ENCODE measurements around the gene ATP2A1. TPM values are rescaled to one million over a fixed set of nuclear protein-coding genes. Genes with fewer than 3 reads are reported as not detected.

ATP2A1 gene
- total and polyA plus RNA-seq, 2 of the 13 experiments (the other 11 are each of a cell fraction or from before 2014, with no cell fraction given), result 3.2 to 12.5 TPM

- peak; percentile 85; the same call in 1 of the 2 replicates for TF ChIP-seq ESRRA (CRISPR knock-in tag; IDR thresholded peaks at IDR 0.05; ENCODE audit: low read depth)
- TF ChIP-seq XBP1 (CRISPR knock-in tag; IDR thresholded peaks at IDR 0.05), result no peak
- no peak for TF ChIP-seq ZNF383 (CRISPR knock-in tag; IDR thresholded peaks at IDR 0.05; ENCODE audit: borderline replicate concordance)
- TF ChIP-seq ZBTB44 (CRISPR knock-in tag; IDR thresholded peaks at IDR 0.05), result no peak; the same call in 1 of the 2 replicates
- peak; percentile 47; the same call in 1 of the 2 replicates for TF ChIP-seq E2F1 (CRISPR knock-in tag; IDR thresholded peaks at IDR 0.05)
- TF ChIP-seq SRY (CRISPR knock-in tag; IDR thresholded peaks at IDR 0.05), result peak; percentile 55
- TF ChIP-seq ZMYM3 (CRISPR knock-in tag; IDR thresholded peaks at IDR 0.05), result 0 out of 2 replicates have a peak, but pooled peaks have one; percentile 43
- TF ChIP-seq NR1H2 (CRISPR knock-in tag; IDR thresholded peaks at IDR 0.05; ENCODE audit: borderline replicate concordance, low read depth), result no peak
- TF ChIP-seq ZMYM2 (CRISPR knock-in tag; IDR thresholded peaks at IDR 0.05), result no peak
- no peak; the same call in 1 of the 2 replicates for TF ChIP-seq GZF1 (CRISPR knock-in tag; IDR thresholded peaks at IDR 0.05)
- no peak for TF ChIP-seq ZNF280D (CRISPR knock-in tag; IDR thresholded peaks at IDR 0.05)
- TF ChIP-seq YEATS4 (CRISPR knock-in tag; IDR thresholded peaks at IDR 0.05; ENCODE audit: borderline replicate concordance), result no peak
- TF ChIP-seq REXO4 (CRISPR knock-in tag; IDR thresholded peaks at IDR 0.05; ENCODE audit: borderline replicate concordance), result no peak
- TF ChIP-seq NKX3-1 (CRISPR knock-in tag; IDR thresholded peaks at IDR 0.05), result no peak
- TF ChIP-seq MTF1 (CRISPR knock-in tag; IDR thresholded peaks at IDR 0.05), result no peak
- 0 out of 2 replicates have a peak, but pooled peaks have one; percentile 17 for TF ChIP-seq TFE3 (CRISPR knock-in tag; IDR thresholded peaks at IDR 0.05)
- no peak for TF ChIP-seq ZNF335 (CRISPR knock-in tag; IDR thresholded peaks at IDR 0.05)
- no peak for TF ChIP-seq KDM1A (CRISPR knock-in tag; IDR thresholded peaks at IDR 0.05)
- TF ChIP-seq ETV6 (CRISPR knock-in tag; conservative IDR thresholded peaks at IDR 0.05), result no peak; the same call in 1 of the 2 replicates
- 0 out of 2 replicates have a peak, but pooled peaks have one; percentile 5 for TF ChIP-seq TFDP1 (CRISPR knock-in tag; IDR thresholded peaks at IDR 0.05; ENCODE audit: borderline replicate concordance)
Measured at GRCh38 chr16:28925386-28926228, 47.3 kb downstream of the ATP2A1 start (continued).

Measured in HepG2 (cell line).